HG03064 (cell line): ENCODE measurements around the gene ADSS1.
"Not testable (repeated sequence)": the region's sequence is repeated elsewhere in the genome, so short reads cannot be mapped to it uniquely, and the experiment has no call there.

ENCODE experiments used
- ATAC-seq: cut with Tn5 transposase; IDR thresholded peaks from one replicate; pipeline ENCODE4 v1.9.1; 2021; ENCODE audit warnings: low read depth; ENCODE audit not compliant: unreplicated experiment

Gene ADSS1

DNA sequence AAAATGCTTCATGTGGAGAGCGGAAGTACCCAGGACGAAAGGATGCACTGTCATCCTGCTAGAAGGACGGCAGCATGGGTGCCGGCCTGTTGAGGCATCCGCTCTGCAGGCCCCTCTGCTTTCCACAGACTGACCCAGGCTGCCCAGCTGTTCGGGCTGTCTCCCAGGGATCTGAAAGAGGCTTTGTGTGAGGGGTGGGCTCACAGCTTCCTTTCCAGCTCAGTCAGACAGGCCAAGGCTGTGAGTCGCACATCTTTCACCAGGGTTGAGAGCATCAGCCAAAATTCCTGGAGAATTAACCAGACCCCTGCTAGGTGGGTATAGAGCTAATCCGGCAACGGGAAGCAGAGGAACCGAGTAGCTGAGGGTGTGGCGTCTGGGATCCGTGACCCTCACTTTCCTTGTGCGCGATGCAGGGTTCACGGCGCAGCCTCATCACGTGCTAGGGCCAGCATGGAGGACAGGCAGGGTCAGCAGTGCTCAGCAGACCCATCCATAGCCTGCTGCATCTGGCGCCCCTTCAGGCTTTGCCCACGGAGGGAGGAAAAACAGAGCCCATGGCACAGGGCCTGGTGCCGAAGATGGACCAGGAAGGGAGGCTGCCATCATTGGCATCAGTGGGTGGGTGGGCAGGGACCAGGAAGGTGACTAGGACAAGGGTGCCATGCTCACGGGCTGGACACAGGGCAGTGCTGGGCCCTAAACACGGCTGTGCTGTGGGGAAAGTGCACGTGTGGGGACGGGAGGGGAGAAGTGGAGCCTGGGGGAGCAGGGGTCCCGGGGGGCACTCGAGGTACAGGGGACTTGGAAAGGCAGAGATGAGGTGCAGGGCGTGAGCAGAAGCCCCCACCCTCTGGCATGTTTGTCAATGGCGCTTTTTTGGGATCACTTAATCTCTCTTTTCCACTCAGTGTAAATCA, 19.7 kb downstream of the ADSS1 start:
- no peak for ATAC-seq

DNA sequence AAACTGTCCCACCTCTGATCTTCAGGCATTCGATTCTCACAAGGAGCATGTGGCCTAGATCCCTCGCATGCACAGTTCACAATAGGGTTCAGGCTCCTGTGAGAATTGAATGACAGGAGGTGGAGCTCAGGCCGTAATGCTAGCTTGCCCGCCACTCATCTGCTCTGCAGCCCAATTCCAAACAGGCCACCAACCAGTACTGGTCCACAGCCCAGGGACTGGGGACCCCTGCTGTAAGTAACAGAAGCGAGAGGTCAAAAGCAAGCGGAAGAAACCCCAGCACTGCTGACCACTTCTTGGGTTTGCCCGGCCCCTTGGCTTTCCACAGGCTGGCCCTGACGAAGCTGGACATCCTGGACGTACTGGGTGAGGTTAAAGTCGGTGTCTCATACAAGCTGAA, 20.5 kb downstream of the ADSS1 start:
- no peak for ATAC-seq

DNA sequence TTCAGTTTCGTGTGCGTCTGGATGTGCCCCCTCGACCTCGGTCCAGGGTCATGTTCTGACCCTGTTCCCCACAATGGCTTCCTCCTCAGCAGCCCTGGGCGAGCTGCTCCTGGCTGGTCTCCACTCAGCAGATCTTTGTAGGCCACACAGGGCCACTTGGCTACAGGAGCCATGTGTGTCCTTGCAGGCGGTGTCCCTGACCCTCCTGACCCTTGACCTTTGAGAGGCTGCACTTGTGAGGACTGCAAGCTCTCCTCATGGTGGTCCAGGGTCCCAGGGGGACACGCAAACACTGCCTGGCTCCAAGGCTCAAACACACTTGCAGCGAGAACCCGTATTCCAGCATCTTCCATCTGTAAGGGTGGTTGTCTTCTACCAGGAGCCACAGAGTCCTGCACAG, 21.4 kb downstream of the ADSS1 start:
- no peak for ATAC-seq

DNA sequence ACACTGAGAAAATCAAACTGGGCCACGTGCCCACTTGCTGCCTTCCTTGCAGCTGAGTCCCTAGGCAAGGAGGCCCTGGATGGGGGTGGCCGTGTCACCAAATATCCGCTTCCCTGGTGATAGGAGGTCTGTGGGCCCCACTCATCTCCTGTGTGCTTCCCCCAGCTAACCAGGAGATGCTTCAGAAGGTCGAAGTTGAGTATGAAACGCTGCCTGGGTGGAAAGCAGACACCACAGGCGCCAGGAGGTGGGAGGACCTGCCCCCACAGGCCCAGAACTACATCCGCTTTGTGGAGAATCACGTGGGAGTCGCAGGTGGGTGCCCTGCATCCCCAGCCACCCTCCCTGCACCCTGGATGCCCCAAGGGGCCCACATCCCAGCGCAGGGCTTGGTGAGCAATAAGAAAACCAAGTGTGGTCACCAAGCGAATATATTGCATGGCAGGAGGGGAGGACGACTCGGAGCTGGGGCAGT, 22.1 kb downstream of the ADSS1 start:
- no peak for ATAC-seq

DNA sequence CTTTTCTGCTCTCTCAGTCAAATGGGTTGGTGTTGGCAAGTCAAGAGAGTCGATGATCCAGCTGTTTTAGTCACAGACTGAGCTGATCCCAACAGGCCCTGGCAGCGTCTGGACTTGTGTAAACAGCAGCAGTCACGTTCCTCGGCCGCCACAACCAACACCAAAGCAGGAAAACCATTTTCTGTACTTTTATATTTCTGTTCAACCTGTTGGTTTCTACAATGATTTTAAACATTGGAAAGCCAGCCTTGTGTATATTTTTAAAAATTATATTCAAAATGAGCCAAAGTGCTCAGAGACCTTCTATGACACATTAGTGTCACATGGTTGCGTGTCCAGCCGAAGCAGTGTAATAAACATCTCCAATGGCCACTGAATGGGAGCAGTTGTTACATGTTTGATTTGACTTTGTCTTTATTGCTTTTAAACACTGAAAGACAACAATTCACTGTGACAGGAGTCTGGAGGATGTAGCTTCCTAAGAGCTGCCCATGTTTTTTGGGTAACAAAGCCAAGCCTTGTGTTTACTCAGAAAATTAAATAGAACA, 23.0 kb downstream of the ADSS1 start:
- no peak for ATAC-seq

DNA sequence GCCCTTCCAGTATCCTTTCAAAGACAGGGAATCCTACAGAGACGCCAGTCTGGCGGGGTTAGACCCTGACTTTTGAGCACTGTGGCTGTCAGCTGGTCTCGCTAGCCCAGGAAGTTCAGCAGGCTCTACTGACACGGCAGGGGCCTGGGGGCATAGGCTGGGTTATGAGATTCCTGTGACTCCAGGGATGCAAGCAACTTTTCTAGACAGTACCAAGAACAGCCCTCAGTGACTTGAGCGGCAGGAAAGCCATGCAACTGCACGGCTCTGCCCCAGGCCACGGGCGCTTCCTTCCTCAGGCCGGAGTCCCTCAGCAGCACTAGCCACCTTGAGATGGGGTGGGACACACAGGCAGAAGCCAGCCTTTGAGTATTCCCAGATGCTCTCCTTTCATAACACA, 23.8 kb downstream of the ADSS1 start:
- no peak for ATAC-seq

DNA sequence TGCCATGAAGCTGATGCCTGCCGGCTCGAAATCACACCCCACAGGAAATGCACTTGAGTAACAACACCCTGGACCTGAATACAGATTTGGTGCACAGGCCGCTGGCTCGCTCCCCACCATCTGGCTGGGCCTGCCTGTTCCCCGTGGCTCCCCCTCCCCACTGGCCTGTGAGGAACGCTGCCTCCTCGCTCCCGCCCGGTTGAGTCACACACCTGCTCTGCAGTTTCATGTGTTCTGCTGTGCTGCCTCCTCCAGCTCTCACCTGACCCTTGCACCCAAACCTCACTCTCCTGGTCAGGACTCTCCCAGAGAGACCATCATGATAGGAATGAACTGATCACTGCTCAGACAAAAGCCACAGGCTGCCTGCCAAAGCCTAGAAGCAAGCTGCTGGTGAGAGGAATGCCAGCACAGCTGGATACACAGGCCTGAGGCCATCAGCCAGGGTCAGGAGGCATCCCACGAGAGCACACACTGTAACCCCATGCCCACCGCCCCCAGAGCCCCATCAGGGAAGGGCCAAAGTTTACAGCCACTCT, 25.2 kb downstream of the ADSS1 start:
- ATAC-seq, result no peak

DNA sequence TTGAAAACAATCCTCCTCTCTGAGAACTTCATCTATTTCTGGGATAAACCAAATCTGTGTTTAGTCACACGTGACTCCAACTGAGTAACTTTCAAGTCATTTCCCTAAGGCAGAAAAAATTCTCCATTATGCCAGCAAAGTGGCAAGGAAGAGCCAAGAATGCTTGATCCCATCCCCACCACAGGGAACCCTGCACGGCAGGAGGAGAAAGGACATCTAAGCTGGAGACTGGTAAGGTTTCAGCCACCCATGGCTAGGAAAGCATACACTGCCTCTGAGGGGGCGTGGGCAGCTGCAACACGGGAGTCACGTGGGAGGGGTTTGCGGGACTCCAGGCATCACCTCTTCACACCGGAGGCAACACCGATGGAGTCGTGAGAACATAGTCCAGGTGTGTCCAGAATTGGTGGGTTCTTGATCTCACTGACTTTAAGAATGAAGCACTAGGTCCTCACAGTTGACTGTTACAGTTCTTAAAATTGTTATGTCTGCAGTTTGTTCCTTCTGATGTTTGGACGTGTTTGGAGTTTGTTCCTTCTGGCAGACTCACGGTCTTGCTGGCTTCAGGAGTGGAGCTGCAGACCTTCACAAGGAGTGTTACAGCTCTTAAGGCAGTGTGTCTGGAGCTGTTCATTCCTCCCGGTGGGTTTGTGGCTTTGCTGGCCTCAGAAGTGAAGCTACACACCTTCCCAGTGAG, 26.2 kb downstream of the ADSS1 start:
- no peak for ATAC-seq

DNA sequence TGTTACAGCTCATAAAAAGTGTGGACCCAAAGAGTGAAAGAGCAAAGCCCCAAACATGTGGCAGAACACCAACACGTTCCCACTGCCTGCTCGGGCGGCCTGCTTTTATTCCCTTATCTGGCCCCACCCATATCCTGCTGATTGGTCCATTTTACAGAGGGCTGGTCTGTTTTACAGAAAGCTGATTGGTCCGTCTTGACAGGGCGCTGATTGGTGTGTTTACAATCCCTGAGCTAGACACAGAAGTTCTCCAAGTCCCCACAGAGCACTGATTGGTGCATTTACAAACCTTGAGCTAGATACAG, 26.7 kb downstream of the ADSS1 start:
- ATAC-seq, result not testable (repeated sequence)

DNA sequence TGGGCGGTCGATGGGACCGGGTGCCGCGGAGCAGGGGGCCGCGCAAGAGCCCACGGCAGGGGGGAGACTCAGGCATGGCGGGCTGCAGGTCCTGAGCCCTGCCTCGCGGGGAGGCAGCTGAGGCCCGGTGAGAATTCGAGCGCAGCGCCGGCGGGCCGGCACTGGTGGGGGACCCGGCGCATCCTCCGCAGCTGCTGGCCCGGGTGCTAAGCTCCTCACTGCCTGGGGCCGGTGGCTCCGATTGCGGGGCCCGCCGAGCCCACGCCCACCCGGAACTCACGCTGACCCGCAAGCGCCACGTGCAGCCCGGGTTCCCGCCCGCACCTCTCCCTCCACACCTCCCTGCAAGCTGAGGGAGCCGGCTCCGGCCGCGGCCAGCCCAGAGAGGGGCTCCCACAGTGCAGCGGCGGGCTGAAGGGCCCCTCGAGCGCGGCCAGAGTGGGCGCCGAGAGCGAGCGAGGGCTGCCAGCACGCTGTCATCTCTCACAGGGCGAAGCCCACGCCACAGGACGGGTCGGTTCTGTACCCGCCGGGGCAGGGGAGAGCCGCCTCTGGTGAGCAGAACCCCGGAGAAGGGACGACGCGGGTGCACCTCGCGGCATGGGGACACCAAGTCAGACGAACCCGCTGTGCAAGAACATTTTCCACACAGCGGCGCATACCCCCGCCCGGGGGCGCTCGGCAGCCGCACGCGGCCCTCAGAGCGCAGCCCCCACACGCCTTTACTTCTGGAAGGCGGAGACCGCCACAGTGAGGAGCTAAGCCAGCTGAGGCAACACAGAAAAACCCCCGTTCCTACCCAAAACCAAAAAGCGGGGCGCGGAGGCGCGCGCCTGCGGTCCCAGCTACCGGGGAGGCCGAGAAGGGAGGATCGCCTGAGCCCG, 27.8 kb downstream of the ADSS1 start:
- no peak for ATAC-seq

DNA sequence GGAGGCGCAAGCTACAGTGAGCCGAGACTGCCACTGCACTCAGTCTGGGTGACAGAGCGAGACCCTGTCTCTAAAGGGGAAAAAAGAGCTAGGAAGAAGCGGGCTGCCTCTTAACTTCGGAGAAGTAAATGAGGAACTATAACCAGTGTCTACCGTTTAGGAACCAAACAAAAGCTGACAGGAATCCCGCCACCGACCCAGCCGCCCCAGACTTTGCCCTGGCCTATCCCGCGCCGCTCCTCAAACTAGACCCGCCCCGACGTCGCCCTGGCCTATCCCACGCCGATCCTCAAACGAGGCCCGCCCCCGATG, 28.4 kb downstream of the ADSS1 start:
- no peak for ATAC-seq

DNA sequence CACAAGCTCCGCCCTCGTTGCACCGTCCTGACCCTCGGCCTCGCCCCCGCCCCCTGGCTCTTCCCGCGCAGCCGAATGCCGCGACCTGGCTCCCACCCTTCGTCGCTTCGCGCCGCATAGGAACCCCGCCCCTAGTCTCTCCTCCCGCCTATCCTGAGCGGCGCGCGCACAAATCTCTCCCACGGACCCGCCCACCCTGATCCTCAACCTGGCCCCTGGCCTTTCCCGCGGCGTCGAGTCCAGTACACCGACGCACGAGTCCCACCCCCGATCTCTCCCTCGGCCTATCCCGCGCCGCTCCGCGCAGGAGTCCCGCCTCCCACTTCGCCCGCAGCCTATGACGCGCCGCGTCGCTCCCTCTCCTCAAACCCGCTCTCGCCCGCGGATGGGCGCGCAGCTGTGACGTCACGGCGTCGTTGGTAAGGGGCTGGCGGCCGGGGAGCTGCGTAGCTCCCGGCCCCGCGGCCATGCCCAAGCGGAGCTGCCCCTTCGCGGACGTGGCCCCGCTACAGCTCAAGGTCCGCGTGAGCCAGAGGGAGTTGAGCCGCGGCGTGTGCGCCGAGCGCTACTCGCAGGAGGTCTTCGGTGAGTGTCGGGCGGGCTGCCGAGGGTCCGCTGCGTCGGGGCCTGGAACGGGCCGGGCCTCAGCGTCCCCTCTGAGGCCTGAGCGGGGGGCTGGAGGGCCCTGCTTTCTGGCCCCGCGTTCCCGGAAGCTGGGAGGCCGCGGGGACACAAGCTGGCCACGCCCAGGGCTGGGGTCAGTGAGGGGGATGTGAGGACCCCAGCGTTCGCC, 28.9 kb downstream of the ADSS1 start, which contains the start of gene SIVA1:
Gene SIVA1, plus strand, starts transcription at position 413 of the 793 bp plus-strand sequence. Its CDS starts 55 bp downstream, at position 468.
- peak; percentile 83 for ATAC-seq

DNA sequence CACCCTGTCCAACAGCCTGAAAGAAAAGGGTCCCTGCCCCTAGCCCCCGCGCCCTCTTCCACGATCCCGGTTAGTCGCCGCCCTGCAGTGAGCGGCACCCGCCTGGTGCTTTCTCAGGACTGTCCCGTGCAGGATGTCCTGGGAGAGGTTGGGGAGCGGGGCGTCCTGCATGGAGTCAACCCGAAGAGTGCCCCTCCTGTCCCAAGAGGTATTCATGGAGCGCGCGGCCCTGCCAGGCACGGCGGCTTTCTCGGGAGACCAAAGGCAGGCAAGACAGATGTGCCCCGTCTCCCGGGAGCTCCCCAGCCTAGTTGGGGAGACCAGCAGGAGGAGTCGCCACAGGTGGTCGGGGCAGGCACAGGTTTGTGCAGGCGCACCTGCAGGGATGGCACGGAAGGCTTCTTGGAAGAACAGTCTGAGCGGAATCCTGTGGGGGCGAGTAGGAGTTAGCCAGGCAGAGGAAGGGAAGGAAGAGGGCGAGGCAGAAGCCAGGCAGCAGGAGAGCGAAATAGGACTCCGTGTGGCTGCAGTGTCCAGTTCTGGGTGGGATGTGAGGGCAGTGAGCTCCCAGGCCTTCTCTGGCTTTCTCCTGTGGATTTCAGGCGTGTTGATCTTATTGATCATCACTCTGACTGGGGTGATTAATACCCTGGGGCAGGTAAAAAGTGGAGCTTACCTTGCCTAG, 29.6 kb downstream of the ADSS1 start:
- ATAC-seq, result no peak

DNA sequence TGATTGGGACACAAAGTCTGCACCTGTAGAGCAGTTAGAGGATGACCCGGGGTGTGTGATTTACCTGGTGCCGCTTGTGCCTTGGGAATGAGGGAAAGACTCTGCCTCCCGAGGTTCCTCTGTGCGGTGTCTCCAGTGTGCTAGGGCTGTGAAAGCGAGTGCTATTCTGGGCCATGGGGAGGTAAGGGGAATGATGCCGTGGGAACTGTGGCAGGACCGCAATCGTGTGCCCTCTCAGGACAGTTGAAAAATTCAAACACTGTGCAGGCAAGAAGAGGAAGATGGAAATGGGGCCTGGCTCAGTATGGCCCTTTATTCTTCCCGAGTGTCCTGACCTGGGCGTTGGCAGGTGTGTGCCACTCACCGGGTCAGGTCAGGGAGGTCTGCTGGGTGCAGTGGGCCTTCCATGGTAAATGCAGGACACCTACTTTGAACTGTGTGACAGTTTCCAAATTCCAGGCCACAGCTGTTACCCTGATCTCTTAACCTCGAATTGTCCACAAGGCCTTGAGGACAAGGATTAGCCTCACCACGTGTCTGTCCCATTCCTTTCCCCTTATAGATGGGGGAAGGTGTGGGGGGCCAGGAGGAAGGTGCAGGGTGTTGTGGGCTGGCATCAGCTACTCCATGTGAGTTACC, 30.3 kb downstream of the ADSS1 start:
- no peak for ATAC-seq

DNA sequence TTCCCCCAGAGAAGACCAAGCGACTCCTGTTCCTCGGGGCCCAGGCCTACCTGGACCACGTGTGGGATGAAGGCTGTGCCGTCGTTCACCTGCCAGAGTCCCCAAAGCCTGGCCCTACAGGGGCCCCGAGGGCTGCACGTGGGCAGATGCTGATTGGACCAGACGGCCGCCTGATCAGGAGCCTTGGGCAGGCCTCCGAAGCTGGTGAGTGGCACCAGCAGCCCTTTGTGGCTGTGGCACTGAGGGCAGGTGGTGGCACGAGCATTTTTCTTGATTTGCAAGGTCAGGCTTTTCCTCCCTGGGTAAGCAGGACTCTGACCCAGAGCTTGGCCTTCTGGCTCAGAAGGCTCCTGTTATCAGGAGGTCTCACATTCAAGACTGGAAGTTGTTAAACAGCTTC, 31.6 kb downstream of the ADSS1 start:
- no peak for ATAC-seq

DNA sequence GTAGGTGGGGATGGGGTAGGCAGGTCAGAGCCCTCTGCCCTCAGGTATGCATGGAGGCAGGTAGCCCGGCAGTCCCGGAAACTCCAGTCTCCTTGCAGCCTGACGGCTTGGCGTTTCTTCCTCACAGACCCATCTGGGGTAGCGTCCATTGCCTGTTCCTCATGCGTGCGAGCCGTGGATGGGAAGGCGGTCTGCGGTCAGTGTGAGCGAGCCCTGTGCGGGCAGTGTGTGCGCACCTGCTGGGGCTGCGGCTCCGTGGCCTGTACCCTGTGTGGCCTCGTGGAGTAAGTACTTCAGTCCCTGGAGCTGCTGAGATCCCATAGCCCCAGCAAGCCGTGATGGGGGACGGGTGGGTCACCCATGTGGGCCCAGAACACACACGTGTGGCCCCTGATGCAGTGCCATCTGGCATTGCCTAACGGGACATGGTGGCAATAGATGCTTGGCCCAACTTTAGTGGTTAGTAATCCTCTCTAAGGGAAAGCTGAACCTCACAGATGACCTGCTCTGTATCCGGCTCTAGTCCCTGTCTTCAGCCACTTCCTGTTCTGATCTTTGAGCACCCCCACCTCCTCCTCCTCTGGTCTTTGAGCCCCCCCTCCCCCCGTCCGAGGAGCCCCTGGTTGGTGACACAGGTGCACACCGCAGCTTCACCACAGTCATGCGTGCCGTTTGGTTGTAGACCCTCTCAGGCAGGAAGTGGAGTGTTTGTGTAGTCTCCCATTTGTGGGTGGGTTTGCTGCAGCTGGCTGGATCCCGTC, 32.6 kb downstream of the ADSS1 start:
- ATAC-seq, result no peak

DNA sequence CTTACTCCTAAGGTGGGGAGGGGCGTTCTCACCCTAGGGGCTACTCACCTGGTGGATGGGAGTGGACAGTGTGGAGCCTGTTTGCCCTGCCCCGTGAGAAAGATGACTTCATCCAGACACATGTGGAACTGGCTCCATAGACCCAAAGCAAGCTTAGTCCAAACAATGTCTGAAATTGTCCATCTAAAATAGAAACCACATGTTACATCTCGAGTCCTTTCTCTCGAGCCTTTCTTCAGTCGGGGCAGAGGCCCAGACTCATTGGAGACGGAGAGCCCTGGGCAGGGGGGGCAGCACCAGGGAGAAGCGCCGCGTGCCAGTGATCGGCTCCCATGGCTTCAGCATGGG, 33.2 kb downstream of the ADSS1 start:
- no peak for ATAC-seq
